ENCODE measurements around the gene DPP6.

Gene DPP6

GRCh38 chr7:154178895-154179294 is 126.7 kb downstream of the DPP6 start:
- FAIRE-seq = no peak
- no peak for DNase-seq (ENCODE audit: insufficient read length, low spot score)
- TF ChIP-seq POLR2A (IDR thresholded peaks at IDR 0.05; ENCODE audit: low read depth, low read length) = no peak
- no peak for TF ChIP-seq SPI1 (IDR thresholded peaks at IDR 0.05; ENCODE audit: low read depth, low read length)
- TF ChIP-seq TAF1 (IDR thresholded peaks at IDR 0.05; ENCODE audit: low read depth, low read length) = no peak
- no peak for TF ChIP-seq POU2F2 (IDR thresholded peaks at IDR 0.05; ENCODE audit: low read depth, low read length)
- no peak for TF ChIP-seq POLR2AphosphoS5 (IDR thresholded peaks at IDR 0.05; ENCODE audit: low read depth, low read length)
- TF ChIP-seq PAX5 (IDR thresholded peaks at IDR 0.05; ENCODE audit: insufficient read depth, low read length, severe bottlenecking) = no peak

- DNase-seq (ENCODE audit: insufficient read length, low spot score) (no peak), FAIRE-seq (no peak)
- TF ChIP-seq POLR2AphosphoS5 (IDR thresholded peaks at IDR 0.05; ENCODE audit: low read depth, low read length) (no peak), TAF1 (IDR thresholded peaks at IDR 0.05; ENCODE audit: low read depth, low read length) (no peak), POLR2A (IDR thresholded peaks at IDR 0.05; ENCODE audit: low read depth, low read length) (no peak), PAX5 (IDR thresholded peaks at IDR 0.05; ENCODE audit: insufficient read depth, low read length, severe bottlenecking) (no peak), SPI1 (IDR thresholded peaks at IDR 0.05; ENCODE audit: low read depth, low read length) (no peak), POU2F2 (IDR thresholded peaks at IDR 0.05; ENCODE audit: low read depth, low read length) (no peak)
Observed at GRCh38 chr7:154183482-154183881, 131.3 kb downstream of the DPP6 start.

GRCh38 chr7:154183946-154184345 is 131.7 kb downstream of the DPP6 start:
- TF ChIP-seq TAF1 (IDR thresholded peaks at IDR 0.05; ENCODE audit: low read depth, low read length) (no peak), POU2F2 (IDR thresholded peaks at IDR 0.05; ENCODE audit: low read depth, low read length) (no peak), POLR2A (IDR thresholded peaks at IDR 0.05; ENCODE audit: low read depth, low read length) (no peak), PAX5 (IDR thresholded peaks at IDR 0.05; ENCODE audit: insufficient read depth, low read length, severe bottlenecking) (no peak), POLR2AphosphoS5 (IDR thresholded peaks at IDR 0.05; ENCODE audit: low read depth, low read length) (no peak), SPI1 (IDR thresholded peaks at IDR 0.05; ENCODE audit: low read depth, low read length) (no peak)
- FAIRE-seq (no peak), DNase-seq (ENCODE audit: insufficient read length, low spot score) (no peak)

- DNase-seq (ENCODE audit: insufficient read length, low spot score) = no peak
- FAIRE-seq = no peak
- TF ChIP-seq SPI1 (IDR thresholded peaks at IDR 0.05; ENCODE audit: low read depth, low read length) (no peak), POLR2A (IDR thresholded peaks at IDR 0.05; ENCODE audit: low read depth, low read length) (no peak), TAF1 (IDR thresholded peaks at IDR 0.05; ENCODE audit: low read depth, low read length) (no peak), POU2F2 (IDR thresholded peaks at IDR 0.05; ENCODE audit: low read depth, low read length) (no peak), PAX5 (IDR thresholded peaks at IDR 0.05; ENCODE audit: insufficient read depth, low read length, severe bottlenecking) (no peak), POLR2AphosphoS5 (IDR thresholded peaks at IDR 0.05; ENCODE audit: low read depth, low read length) (no peak)
Observed at GRCh38 chr7:154186811-154187210, 134.6 kb downstream of the DPP6 start.

GRCh38 chr7:154188330-154188729 is 136.1 kb downstream of the DPP6 start:
- DNase-seq (ENCODE audit: insufficient read length, low spot score) (no peak), FAIRE-seq (no peak)
- no peak for TF ChIP-seq TAF1 (IDR thresholded peaks at IDR 0.05; ENCODE audit: low read depth, low read length)
- TF ChIP-seq POLR2AphosphoS5 (IDR thresholded peaks at IDR 0.05; ENCODE audit: low read depth, low read length) = no peak
- TF ChIP-seq POU2F2 (IDR thresholded peaks at IDR 0.05; ENCODE audit: low read depth, low read length) = no peak
- no peak for TF ChIP-seq PAX5 (IDR thresholded peaks at IDR 0.05; ENCODE audit: insufficient read depth, low read length, severe bottlenecking)
- no peak for TF ChIP-seq POLR2A (IDR thresholded peaks at IDR 0.05; ENCODE audit: low read depth, low read length)
- no peak for TF ChIP-seq SPI1 (IDR thresholded peaks at IDR 0.05; ENCODE audit: low read depth, low read length)

- TF ChIP-seq POLR2A (IDR thresholded peaks at IDR 0.05; ENCODE audit: low read depth, low read length) = no peak
- TF ChIP-seq POLR2AphosphoS5 (IDR thresholded peaks at IDR 0.05; ENCODE audit: low read depth, low read length) = no peak
- TF ChIP-seq POU2F2 (IDR thresholded peaks at IDR 0.05; ENCODE audit: low read depth, low read length) = no peak
- no peak for TF ChIP-seq SPI1 (IDR thresholded peaks at IDR 0.05; ENCODE audit: low read depth, low read length)
- TF ChIP-seq PAX5 (IDR thresholded peaks at IDR 0.05; ENCODE audit: insufficient read depth, low read length, severe bottlenecking) = no peak
- no peak for TF ChIP-seq TAF1 (IDR thresholded peaks at IDR 0.05; ENCODE audit: low read depth, low read length)
- DNase-seq (ENCODE audit: insufficient read length, low spot score) = no peak
- no peak for FAIRE-seq
Observed at GRCh38 chr7:154195266-154195665, 143.1 kb downstream of the DPP6 start.

- TF ChIP-seq TAF1 (IDR thresholded peaks at IDR 0.05; ENCODE audit: low read depth, low read length) (no peak), POU2F2 (IDR thresholded peaks at IDR 0.05; ENCODE audit: low read depth, low read length) (no peak), SPI1 (IDR thresholded peaks at IDR 0.05; ENCODE audit: low read depth, low read length) (no peak), POLR2A (IDR thresholded peaks at IDR 0.05; ENCODE audit: low read depth, low read length) (no peak), PAX5 (IDR thresholded peaks at IDR 0.05; ENCODE audit: insufficient read depth, low read length, severe bottlenecking) (no peak), POLR2AphosphoS5 (IDR thresholded peaks at IDR 0.05; ENCODE audit: low read depth, low read length) (no peak)
- FAIRE-seq (no peak), DNase-seq (ENCODE audit: insufficient read length, low spot score) (no peak)
Observed at GRCh38 chr7:154198481-154198880, 146.3 kb downstream of the DPP6 start.

GRCh38 chr7:154200241-154200640 is 148.0 kb downstream of the DPP6 start:
- no peak for DNase-seq (ENCODE audit: insufficient read length, low spot score)
- no peak for FAIRE-seq
- TF ChIP-seq POU2F2 (IDR thresholded peaks at IDR 0.05; ENCODE audit: low read depth, low read length) (no peak), POLR2AphosphoS5 (IDR thresholded peaks at IDR 0.05; ENCODE audit: low read depth, low read length) (no peak), TAF1 (IDR thresholded peaks at IDR 0.05; ENCODE audit: low read depth, low read length) (no peak)

- TF ChIP-seq TAF1 (IDR thresholded peaks at IDR 0.05; ENCODE audit: low read depth, low read length) = no peak
- no peak for TF ChIP-seq SPI1 (IDR thresholded peaks at IDR 0.05; ENCODE audit: low read depth, low read length)
- TF ChIP-seq PAX5 (IDR thresholded peaks at IDR 0.05; ENCODE audit: insufficient read depth, low read length, severe bottlenecking) = no peak
- no peak for TF ChIP-seq POLR2AphosphoS5 (IDR thresholded peaks at IDR 0.05; ENCODE audit: low read depth, low read length)
- FAIRE-seq = no peak
- no peak for DNase-seq (ENCODE audit: insufficient read length, low spot score)
Observed at GRCh38 chr7:154202002-154202401, 149.8 kb downstream of the DPP6 start.

GRCh38 chr7:154204046-154204445 is 151.8 kb downstream of the DPP6 start:
- no peak for FAIRE-seq
- TF ChIP-seq PAX5 (IDR thresholded peaks at IDR 0.05; ENCODE audit: insufficient read depth, low read length, severe bottlenecking) = no peak
- TF ChIP-seq TAF1 (IDR thresholded peaks at IDR 0.05; ENCODE audit: low read depth, low read length) = no peak
- no peak for TF ChIP-seq POLR2A (IDR thresholded peaks at IDR 0.05; ENCODE audit: low read depth, low read length)
- TF ChIP-seq POLR2AphosphoS5 (IDR thresholded peaks at IDR 0.05; ENCODE audit: low read depth, low read length) = no peak
- TF ChIP-seq SPI1 (IDR thresholded peaks at IDR 0.05; ENCODE audit: low read depth, low read length) = no peak
- no peak for DNase-seq (ENCODE audit: insufficient read length, low spot score)
